Stimulated activated CD4-positive, alpha-beta T cell treated with anti-CD3 and anti-CD28 coated beads, Interleukin-4, amount 100 ng/mL, for 4 hours (primary cell): ENCODE measurements around the gene TFCP2L1.
"Not testable (repeated sequence)": the region's sequence is repeated elsewhere in the genome, so short reads cannot be mapped to it uniquely, and the experiment has no call there.

Experiments used
- DNase-seq, 2 experiments: peaks; one replicate each; pipeline ENCODE4 v3.0.0-alpha.2; 2020

The TFCP2L1 gene

DNA sequence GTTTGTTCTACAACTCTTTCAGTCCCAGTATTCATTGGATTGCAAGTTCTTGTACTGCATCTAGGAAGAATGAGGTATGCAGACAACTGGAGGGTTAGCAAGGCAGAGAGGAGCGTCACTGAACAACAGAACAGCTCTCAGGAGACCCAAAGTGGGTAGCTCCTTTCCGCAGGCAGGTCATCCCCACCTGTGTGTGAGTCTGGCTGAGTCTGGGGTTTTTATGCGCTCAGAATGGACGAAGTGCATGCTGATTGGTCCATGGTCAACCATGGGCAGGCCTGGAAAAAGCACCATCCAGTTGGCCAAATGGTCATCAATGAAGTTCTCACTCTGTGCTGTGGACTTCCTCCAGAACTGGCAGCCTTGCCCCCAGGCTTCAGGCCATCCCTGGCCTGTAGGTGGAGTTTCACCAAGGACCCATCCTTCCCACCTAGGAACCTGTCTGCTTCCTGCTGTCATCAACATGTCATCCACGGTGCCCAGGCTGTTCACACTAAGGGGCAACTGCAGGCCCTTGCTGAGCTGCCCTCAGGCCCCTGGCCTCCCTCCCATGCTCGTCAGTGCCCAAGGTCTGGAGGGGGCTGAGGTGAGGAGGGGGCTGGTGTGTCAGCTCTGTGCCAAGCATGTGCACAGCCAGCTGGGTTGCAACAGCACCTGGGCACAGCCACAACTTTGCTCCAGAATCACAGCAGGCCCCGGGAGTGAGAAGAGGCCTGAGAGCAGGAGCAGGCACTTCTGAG, 11.1 kb upstream of the TFCP2L1 start:
- no peak for DNase-seq

DNA sequence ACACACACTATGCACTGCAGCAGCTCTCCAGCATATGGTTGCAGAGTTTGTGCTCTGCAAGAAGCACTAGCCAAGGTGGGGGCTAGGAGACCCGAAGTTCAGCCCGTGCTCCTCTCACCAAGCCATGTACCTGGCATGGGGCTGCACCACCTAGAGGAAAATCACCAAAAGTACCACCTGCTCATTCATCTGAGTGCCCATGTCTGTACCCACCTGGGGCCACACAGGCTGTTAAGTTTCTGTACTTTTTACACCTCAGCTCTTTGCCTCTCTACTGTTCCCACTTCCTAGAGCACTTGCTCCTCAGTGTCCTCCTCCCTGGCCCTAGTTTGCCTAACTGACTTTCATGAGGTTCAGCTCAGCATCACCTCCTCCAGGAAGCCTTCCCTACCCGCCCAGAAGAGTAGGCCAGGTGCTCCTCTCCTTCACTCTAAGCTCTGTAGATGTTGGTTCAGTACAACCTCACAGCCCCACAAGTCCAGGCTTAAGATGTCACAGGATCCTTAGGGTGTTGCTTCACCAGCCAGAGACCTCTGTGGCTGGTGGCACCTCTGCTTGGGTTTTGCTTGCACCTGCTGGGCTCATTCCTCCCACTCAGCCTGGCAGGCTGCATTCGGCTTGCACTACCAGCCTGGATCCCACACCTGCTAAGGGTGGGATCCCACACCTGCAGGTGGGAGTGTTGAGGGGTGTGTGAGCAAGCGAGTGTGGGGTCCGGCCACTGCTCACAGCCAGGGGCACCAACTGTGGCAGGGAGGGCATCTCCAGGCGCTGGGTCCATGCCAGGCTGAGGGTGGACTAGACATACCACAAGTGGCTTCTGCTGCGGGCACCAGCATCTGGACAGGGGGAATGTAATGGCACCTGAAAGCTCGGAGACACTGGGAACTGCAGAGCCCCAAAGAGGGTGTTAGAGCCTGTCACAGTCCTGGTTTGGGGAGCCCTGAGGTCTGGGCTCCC, 10.2 kb upstream of the TFCP2L1 start:
- no peak for DNase-seq

DNA sequence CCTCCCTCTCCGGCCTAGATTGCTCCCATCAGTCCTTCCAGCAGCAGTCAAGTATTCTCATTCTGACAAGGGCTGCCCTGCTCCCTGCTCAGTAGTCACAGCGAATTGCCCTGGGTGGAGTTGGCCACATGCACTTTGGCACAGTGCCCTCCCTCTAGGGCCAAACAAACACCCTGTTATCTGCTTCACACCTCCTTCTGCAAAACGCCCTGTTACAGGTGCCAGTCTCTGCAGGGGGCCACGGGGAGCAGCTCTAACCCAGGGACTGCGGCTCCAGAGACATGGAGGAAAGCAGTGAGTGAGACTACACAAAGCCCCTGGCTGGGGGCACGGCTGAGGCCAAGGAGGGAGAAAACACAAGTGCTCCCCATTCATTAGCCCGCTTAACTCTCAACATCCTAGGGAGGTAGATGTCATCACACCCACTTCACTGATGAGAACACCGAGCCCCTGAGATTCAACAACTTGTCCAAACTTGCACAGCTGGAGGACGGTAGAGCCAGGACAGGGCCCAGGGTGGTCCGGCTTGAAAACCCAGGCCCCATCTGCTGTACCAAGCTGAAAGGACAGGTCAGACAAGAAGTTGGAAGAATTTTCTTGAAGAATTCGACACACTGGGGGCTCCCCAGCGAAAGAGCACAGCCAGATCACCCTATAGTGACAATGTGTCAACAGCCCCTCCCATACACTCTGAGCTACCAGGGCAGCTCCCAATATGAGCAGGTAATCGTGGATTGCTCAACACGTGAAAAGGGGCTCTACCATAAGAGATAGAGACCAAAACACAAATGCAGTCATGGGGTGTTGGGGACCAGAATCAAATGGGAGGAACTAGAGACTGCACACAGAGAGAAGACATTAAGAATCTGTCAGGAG, 8.7 kb upstream of the TFCP2L1 start:
- DNase-seq = no peak

DNA sequence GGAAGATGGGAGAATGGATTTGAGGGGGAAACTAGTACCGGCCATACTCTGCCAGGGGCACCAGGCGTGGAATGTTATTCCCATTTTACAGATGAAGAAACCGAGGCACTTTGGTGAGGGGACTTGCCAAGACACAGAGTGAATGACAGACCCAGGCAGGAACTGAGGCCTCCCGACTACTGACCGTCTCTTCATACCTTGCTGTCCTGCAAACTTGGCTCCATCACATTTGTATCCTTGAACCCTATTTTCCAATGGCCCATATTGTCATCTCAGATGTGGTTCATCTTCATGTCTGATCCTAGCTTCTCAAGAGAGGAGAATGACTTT, 6.2 kb upstream of the TFCP2L1 start:
- no peak for DNase-seq

DNA sequence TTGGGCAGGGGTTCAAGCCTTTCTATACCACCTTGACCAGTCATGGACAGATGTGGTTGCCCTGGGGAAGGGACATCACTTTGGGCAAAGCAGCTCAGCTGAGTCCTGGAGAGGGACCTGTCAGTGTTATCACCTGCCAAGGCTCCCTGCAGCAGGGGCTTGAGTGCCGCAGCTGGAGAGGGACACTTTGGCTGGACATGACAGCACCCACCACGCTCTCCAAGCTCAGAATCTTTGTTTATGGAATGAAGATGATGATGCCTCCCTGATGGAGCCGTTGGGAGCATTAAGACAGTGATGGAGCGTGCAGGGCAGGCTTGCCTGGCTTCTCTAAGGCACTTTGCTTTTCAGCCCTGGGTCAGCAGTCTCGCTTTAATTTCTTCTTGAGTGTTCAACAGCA, 4.3 kb upstream of the TFCP2L1 start:
- no peak for DNase-seq

DNA sequence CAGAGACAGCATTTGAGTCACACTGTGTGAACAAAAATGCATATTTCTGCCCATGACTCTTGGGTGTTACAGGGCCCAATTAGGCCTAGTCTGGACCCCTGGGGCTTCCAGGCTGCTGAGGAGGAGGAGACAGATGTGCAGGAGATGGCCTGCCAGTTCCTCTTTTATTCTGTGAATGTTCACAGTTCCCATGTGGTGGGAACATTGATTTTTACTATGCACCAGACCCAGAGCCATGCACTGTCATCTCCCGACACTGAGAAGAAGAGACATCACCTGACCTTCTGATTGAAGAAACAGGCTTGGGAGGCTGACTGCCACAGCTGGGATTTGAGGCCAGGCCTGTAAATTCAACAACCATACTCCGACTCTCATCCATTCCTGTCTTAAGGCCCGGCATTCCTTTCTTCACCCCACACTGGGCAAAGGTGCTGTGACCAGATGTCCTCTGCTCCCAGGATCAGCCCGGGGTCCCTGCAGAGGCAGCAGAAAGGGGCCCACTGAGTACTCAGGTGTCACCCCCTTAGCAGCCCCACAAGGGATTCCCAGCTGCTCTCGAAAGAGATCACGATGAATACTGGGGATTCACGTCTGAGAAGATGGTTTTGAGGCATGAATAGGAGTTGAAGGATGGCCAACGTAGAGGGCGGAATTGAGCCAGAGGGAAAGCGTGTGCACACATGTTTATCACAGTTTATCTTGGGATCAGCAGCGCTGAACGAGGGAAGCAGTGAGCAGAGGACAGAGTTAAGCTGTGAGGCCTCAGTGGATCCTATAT, 3.6 kb upstream of the TFCP2L1 start:
- no peak for DNase-seq

DNA sequence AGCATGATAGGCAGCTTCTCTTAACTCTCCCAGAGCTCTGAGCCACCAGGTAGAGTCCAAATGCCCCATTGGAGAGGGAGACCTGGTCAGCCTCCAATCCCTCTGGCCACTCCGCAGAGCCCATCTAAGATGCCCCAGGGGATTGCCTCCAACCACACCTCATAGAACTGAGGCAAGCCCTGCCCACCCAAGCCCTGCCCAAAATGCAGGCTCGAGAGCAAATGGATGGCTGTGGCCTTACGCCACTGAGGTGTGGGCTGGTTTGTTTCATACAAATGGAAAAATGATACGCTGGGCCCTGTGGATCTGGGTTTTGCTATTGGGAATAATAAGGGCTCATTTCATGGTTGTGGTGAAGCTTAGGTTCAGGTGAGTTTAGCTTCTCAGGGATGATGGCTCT, 3.0 kb upstream of the TFCP2L1 start:
- no peak for DNase-seq

DNA sequence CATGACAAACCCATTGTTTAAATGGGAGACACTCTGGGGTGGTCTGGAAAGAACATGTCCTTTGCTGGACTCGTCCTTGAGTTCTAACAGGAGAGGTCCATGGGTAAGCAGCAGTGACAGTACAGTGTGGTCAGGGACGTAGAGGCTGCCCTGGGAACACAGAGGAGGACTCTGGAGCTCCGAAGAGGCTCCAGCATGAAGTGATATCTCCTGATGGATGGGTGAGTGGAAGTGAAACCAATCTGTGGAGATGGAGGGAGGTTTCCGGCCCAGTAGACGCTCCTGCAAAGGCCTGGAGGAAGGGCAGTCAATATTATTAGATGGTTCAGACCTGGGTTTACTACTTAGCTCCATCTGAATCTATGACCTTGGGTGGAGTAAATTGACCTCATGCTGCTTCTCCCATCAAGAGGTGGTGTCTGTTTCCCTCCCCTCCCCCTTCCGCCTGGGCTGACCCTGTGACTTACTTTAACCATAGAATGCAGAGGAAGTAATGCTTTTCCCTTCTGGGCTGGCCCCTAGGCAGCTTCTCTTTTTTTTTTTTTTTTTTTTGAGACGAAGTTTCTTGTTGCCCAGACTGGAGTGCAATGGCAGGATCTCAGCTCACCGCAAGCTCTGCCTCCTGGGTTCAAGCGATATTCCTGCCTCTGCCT, 2.3 kb upstream of the TFCP2L1 start:
- DNase-seq = no peak

DNA sequence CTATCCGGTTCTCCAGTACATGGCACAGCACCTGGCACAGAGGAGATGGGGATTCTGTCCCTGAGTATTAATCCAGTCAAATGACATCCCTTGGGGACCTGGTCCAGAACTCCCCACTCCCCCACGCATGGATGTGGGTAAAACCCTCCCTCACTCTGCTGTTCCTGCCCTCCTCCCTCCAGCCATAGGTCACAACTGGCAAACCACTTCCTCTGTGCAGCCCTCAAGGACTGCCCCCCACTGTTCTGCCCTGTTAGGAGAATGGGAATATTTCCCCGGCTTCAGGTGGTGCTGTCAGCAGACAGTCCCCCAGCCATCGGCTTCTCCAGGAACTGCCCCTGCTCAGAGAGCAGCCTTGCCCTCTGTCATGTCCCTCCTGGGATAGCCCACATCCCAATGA, 1.5 kb upstream of the TFCP2L1 start:
- DNase-seq = no peak

DNA sequence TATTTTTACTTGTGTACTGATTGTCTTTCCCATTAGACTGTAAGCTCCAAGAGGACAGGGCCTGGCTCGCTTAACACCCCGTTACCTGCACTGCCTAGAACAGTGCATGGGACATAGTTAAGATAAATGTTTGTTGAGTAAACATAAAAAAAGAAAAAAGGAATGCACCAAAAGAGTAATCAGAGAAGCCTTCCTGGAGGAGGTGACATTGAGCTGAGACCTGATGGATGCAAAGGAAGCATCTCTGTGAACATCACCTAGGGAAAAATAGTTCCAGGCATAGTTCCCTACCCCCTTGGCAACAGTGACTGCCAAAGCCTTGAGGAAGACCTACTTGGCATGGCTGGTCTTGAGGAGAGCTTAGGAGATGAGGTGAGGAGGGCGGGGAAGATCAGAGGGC, 924 bp upstream of the TFCP2L1 start:
- DNase-seq = no peak

DNA sequence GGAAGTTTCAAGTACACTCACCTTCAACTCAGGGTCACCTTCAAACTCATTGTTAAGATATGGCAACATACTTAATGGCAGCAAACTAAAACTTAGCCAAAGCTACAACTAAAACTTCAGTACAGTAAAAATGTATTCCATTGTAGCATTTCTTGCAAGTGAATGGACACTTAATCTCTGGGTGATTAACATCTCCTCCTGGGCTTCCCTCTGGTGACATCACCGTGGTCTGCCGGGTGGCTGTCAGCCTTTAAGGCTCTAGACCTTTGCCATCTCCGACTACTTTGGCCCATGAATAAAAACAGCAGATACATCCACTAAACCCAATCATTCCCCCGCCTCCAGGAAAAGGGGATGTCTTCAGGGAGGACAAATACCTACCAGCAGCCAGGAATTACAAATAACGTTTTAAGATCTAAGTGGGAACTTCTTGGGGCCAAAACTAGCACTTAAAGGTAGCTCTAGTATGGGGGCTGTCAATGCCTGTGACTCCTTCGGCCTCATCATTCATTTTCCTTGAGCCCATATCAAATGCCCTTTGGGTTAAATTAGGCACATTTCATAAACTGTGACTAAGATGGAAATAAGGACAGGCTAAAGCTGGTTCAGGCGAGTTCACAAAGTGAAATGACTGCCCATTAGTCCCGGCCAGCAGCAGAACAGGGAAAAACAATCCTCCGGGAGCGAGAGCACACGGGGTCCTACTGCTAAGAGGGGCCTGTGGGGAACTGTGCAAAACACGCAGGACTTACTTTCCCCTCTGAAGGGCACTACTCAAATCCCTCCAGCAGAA, 1.1 kb downstream of the TFCP2L1 start:
- DNase-seq = no peak

DNA sequence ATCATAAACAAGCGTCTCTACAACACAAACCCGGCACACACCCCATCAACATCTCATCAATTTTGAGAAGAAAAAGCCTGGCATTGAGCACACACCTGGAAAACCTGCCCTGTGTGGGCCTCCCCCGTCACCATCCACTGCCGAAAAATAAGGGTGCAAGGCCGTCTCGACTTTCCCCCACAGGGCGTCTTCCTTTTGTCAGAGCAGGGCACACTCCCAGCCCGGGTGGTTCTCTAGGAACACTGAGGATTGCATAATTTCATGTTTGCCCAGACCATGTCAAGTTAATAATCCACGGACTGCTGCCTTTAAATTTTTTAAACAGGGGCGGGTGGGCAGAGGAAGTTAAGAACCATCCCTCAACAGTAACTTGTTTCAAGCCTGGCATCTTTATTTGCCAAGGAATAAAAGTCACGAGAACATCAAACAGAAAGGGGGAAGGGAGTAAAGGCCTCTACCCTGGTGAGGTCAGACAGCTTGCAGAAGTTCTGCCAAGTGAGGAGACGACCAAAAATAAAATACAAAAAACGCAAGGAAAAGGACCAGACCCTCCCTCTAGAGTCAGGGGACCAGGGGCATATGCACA, 2.1 kb downstream of the TFCP2L1 start:
- DNase-seq = no peak

DNA sequence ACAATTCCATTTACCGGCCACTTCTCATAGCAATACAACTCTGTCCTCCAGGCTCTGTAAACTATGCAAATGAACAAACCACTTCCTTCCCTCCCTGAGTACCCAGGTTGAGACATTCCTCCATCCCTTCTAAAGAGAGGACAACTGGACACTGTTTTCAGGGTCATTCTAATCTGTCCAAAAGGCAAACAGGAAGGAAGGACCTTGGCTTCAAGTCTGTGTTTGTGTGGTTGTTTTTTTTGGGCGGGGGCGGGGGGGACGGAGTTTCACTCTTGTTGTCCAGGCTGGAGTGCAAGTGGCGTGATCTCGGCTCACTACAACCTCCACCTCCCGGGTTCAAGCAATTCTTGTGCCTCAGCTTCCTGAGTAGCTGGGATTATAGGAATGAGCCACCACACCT, 3.3 kb downstream of the TFCP2L1 start:
- DNase-seq = no peak

DNA sequence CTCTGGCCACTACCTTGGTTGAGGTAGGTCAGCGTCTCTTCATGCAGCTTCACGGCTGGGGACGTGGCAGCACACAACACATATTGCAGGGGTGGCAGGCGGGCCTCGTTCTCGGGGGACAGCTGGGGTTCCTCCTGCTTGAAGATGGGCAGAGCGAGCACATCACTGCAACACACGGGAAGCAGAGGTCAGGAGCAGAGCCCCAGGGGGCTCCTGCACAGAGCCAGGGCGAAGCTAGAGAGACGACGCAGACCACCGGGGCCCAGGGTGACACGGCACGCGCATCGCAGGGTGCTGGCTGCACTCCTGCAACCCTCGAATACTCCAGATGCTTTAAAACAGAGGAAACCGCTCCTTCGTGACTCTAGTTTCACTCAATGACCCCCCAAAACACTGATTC, 3.9 kb downstream of the TFCP2L1 start:
- DNase-seq = no peak

DNA sequence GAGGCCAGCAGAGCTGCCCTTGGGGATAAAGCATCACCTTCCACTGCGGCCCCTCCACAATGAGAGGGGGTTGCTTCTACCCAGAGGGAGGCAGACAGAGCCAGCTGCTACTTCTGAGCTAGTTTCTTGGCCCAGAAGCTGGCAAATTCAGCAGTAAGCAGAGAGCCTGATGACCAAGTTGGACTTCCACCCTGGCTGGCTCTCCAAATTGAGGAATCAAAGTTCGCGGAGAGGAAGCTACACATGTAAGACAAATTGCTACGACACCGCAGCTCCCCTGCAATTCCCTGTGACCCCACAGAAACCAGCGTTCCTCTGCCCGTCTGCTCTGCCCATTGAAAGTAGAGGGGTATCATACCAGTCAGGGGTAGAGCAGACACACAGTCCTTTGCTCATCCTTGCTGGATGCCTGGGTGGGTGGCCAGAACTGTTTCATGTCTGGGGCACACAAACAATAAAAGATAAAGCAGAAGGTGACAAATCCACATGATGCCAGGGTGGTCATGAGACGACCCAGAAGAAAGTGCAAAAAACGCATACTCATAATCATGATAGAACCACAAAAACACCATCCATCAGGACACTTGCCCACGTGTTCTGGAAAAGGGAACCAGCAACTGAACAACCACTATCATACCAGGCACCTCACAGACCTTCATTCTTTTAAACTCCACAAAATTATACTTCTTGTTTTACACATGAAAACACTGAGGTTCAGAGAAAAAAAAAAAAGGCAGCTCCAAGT, 5.4 kb downstream of the TFCP2L1 start:
- no peak for DNase-seq

DNA sequence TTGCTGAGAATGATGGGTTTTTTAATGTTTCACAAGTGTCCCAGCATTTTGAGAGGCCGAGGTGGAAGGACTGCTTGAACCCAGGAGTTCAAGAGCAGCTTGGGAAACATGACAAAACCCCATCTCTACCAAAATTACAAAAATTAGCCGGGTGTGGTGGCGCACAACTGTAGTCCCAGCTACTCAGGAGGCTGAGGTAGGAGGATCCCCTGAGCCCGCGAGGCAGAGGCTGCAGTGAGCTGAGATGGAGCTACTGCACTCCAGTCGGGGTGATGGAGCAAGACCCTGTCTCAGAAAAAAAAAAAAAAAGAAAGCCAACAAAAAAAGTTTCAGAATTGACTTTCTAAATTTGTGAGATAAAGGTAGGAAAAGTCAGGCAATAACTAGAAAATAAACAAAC, 8.7 kb downstream of the TFCP2L1 start:
- DNase-seq = no peak

DNA sequence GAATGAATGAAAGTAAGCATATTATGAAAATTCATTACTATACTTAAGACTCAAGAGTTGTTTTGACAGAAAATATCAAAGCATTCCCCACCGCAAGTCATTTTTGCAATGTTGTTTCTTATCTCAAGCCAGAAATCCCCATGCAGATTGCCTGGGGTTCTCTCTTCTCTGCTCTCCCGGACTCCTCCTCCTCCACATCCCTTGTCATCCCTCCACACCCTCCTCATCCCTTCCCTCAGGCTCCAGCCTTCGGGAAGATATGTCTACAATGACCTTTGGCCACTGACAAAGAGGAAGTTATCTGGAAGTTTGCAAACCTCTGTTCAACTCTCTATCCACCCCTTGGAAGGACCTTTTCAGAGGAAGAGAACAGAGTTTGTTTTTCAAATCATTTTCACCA, 11.9 kb downstream of the TFCP2L1 start:
- no peak for DNase-seq

DNA sequence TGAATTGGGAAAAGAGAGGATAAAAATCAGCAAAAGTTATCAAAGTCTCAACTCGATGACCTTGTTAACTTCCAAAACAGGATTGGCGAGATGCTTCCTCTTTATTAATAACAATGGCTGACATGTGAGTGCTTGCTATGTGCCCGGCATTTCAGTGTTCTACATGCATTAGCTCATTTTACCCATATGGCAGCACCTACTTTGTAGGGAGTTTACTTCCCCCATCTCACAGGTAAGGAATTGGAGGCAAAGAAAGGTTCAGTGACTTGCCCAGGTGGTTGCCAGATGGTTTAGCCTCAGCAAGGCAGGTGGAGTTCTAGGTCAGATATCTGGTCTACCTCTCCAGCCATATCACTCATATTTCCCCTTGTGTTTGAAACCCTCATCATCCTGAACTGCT, 12.4 kb downstream of the TFCP2L1 start:
- DNase-seq = no peak

DNA sequence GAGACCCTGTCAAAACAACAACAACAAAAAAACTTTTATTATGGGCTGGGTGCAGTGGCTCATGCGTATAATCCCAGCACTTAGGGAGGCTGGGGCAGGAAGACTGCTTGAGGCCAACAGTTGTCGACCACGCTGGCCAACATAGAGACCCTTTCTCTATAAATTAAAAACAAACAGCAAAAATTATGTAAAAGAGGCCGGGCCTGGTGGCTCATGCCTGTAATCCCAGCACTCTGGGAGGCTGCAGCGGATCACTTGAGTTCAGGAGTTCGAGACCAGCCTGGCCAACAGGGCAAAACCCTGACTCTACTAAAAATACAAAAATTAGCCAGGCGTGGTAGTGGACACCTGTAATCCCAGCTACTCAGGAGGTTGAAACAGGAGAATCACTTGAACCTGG, 15.6 kb downstream of the TFCP2L1 start:
- not testable (repeated sequence) for DNase-seq

DNA sequence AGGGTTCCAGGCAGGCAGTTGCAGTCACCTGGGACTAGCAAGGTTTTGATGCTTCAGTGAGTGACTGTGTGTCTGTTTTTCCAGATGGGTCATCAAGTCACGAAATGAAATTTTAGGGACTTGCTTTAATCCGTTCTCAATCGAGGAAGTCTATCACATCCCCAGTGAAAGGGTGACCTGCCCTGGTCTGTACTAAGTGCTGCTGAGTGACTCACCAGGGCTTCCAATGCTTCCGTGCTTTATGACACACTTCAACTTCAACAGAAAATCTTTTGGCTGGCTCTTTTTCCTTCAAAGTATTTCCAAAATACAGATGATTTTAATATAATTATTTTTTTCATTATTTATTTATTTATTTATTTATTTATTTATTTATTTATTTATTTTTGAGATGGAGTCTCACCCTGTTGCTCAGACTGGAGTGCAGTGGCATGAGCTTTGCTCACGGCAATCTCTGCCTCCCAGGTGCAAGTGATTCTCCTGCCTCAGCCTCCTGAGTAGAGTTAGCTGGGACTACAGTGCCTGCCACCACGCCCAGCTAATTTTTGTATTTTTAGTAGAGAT, 18.4 kb downstream of the TFCP2L1 start:
- no peak for DNase-seq
